Activated T-helper 17 cell treated with anti-CD3 and anti-CD28 coated beads, Interleukin-2, amount 50 U/mL, for 72 hours (primary cell): ENCODE data around the gene PTPRD. TPM values are rescaled to one million over a fixed set of nuclear protein-coding genes. Genes with fewer than 3 reads are reported as not detected.
"Not testable (repeated sequence)": the region's sequence is repeated elsewhere in the genome, so short reads cannot be mapped to it uniquely, and the experiment has no call there.

ENCODE experiments used
- ATAC-seq: fragments of 150-1000 bp; cut with Tn5 transposase; replicated peaks from 2 replicates; pipeline ENCODE4 v1.10.0; 2021; ENCODE audit warnings: mild to moderate bottlenecking, moderate library complexity
- H3K27ac Mint-ChIP-seq: one replicate; pipeline ENCODE4 v1.8.0; 2022; ENCODE audit warnings: mixed read lengths
- H3K27me3 Mint-ChIP-seq: one replicate; pipeline ENCODE4 v1.8.0; 2022; ENCODE audit warnings: mixed read lengths
- H3K36me3 Mint-ChIP-seq: one replicate; pipeline ENCODE4 v1.8.0; 2022; ENCODE audit warnings: low read depth, mild to moderate bottlenecking, mixed read lengths
- H3K4me1 Mint-ChIP-seq: one replicate; pipeline ENCODE4 v1.8.0; 2022; ENCODE audit warnings: mixed read lengths
- H3K4me3 Mint-ChIP-seq: one replicate; pipeline ENCODE4 v1.8.0; 2022; ENCODE audit warnings: mild to moderate bottlenecking, mixed read lengths
- H3K9me3 Mint-ChIP-seq: one replicate; pipeline ENCODE4 v1.8.0; 2022; ENCODE audit warnings: mixed read lengths
- total RNA-seq, 2 donors: library from RNA; stranded (reverse); gene quantifications; one replicate each; pipeline ENCODE4 v1.2.3, GENCODE V29; 2022

Gene PTPRD
- total RNA-seq, 2 donors from 2014 or later = 0.04 TPM; not detected in 1

DNA sequence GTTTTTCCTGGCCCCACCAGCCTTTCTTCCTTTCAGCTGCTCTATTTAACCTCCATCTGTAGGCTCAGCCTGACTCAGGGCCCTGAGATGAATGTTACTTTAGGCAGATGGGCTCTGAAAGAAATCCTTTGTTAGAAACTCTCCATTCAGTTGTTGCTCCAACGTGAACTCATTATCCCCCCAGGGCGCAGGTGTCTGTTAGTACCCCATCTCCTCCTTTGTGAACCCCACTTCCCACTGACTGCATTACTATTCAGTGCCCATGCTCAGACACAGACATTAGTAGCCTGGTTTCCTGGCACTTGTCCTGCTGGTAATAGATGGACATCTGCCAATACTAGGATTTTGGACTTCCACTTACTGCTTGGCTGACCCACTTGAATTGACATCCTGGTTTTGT, 1271.6 kb downstream of the PTPRD start:
- Mint-ChIP-seq H3K27me3 (no peaks in the 10 kb centered on the region), H3K4me1 (no peaks in the 10 kb centered on the region), H3K36me3 (no peaks in the 10 kb centered on the region), H3K9me3 (no peaks in the 10 kb centered on the region), H3K27ac (no peak overlapping the region), H3K4me3 (no peak overlapping the region)
- no peak for ATAC-seq

DNA sequence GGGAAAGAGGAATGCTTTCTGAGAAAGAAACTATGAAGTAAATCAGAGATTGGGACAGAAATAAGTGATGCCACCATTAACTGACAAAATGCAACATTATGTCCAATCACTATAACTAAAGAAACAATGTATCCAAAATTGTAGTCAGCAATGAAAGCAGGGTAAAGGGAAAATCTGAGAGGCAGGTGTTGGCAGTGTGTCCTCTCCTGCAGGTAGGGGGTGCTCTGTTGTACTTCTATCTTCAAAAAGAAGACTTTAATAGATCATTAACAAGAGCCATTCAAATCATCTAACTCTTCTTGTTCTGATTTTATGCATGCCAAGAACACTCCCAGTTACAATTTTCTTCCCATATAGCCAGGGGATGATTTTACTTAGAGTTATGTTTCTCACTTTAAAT, 1275.7 kb downstream of the PTPRD start:
- no peaks in the 10 kb centered on the region for H3K27me3 Mint-ChIP-seq
- no peak for ATAC-seq
- H3K4me1 Mint-ChIP-seq = no peaks in the 10 kb centered on the region
- H3K9me3 Mint-ChIP-seq = no peaks in the 10 kb centered on the region
- no peak overlapping the region for H3K4me3 Mint-ChIP-seq
- no peak overlapping the region for H3K27ac Mint-ChIP-seq
- H3K36me3 Mint-ChIP-seq = no peaks in the 10 kb centered on the region

- Mint-ChIP-seq H3K9me3 (peaks cover 5% of the 10 kb centered on the region), H3K36me3 (no peaks in the 10 kb centered on the region), H3K27ac (no peak overlapping the region), H3K27me3 (no peaks in the 10 kb centered on the region), H3K4me1 (no peaks in the 10 kb centered on the region), H3K4me3 (no peak overlapping the region)
- ATAC-seq = no peak
These were observed 1286.1 kb downstream of the PTPRD start for GRCh38 chr9:9326749-9327148.

GRCh38 chr9:9319007-9319406, 1293.8 kb downstream of the PTPRD start:
- no peak overlapping the region for H3K4me3 Mint-ChIP-seq
- H3K4me1 Mint-ChIP-seq = no peaks in the 10 kb centered on the region
- H3K9me3 Mint-ChIP-seq = no peaks in the 10 kb centered on the region
- H3K27me3 Mint-ChIP-seq = no peaks in the 10 kb centered on the region
- H3K27ac Mint-ChIP-seq = no peak overlapping the region
- H3K36me3 Mint-ChIP-seq = no peaks in the 10 kb centered on the region
- no peak for ATAC-seq

GRCh38 chr9:9310743-9311142, 1302.1 kb downstream of the PTPRD start:
- H3K27ac Mint-ChIP-seq, H3K4me3 Mint-ChIP-seq, H3K9me3 Mint-ChIP-seq, H3K36me3 Mint-ChIP-seq, H3K27me3 Mint-ChIP-seq, ATAC-seq, H3K4me1 Mint-ChIP-seq: not testable (repeated sequence)

DNA sequence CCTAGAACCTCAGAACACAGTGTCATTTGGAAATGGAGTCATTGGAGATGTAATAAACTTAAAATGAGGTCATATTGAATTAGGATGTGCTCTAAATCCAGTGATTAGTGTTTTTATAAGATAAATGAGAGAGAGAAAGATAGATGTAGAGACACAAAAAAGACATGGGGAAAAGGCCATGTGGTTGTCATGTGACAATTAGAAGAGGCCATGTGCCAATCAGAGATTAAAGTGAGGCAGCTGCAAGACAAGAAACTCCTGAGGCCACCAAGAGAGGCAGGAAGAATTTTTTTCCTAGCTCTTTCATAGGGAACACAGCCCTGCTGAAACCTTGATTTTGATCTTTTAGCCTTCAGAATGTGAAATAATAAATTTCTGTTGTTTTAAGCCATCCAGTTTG, 1307.2 kb downstream of the PTPRD start:
- H3K36me3 Mint-ChIP-seq = no peaks in the 10 kb centered on the region
- no peaks in the 10 kb centered on the region for H3K27me3 Mint-ChIP-seq
- H3K4me3 Mint-ChIP-seq = no peak overlapping the region
- no peak overlapping the region for H3K27ac Mint-ChIP-seq
- peaks cover 10% of the 10 kb centered on the region for H3K9me3 Mint-ChIP-seq
- ATAC-seq = no peak
- H3K4me1 Mint-ChIP-seq = no peaks in the 10 kb centered on the region

DNA sequence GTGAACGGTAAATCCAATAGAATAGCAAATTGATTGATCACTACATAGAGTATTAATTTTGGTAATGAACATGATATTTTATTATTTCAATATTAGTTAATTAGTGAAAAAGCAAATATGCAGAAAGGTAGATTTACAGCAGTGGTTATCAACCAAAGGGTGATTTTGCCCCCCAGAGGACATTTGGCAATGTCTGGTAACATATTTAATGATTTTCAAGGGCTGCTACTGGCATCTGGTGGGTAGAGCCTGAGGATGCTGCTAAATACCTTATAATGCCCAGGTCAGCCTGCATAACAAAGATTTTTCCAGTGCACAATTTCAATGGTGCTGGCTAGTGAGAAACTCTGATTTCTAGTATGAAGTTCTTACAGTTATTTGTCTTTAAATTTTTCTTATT, 1313.7 kb downstream of the PTPRD start:
- Mint-ChIP-seq H3K4me1 (no peaks in the 10 kb centered on the region), H3K27me3 (no peaks in the 10 kb centered on the region), H3K9me3 (no peaks in the 10 kb centered on the region), H3K4me3 (no peak overlapping the region), H3K27ac (no peak overlapping the region), H3K36me3 (no peaks in the 10 kb centered on the region)
- ATAC-seq = no peak

GRCh38 chr9:9286001-9286400, 1326.8 kb downstream of the PTPRD start:
- H3K4me1 Mint-ChIP-seq = no peaks in the 10 kb centered on the region
- no peaks in the 10 kb centered on the region for H3K27me3 Mint-ChIP-seq
- no peak overlapping the region for H3K27ac Mint-ChIP-seq
- H3K9me3 Mint-ChIP-seq = peaks cover 4% of the 10 kb centered on the region
- no peak for ATAC-seq
- no peaks in the 10 kb centered on the region for H3K36me3 Mint-ChIP-seq
- no peak overlapping the region for H3K4me3 Mint-ChIP-seq

DNA sequence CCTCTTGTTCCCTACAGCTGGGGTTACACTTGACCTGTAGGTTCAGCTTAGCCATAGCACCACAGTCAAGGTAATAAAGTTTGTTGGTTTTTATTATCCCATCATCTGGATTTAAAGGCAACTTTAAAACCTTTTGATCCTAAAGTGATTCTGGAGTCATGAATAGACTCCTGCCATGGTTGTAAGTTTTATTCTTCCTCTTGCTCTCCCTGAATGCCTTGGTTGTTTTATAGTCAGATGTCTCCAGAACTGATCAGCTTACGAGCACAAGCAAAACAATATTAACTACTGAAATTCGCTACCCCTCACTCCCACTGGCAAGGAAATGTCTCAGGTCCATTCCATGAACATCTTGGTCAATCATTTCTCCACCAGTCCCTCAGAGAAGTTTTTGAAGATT, 1328.6 kb downstream of the PTPRD start:
- Mint-ChIP-seq H3K27me3 (no peaks in the 10 kb centered on the region), H3K36me3 (no peaks in the 10 kb centered on the region), H3K9me3 (peaks cover 4% of the 10 kb centered on the region), H3K4me3 (no peak overlapping the region), H3K4me1 (no peaks in the 10 kb centered on the region), H3K27ac (no peak overlapping the region)
- ATAC-seq = no peak

DNA sequence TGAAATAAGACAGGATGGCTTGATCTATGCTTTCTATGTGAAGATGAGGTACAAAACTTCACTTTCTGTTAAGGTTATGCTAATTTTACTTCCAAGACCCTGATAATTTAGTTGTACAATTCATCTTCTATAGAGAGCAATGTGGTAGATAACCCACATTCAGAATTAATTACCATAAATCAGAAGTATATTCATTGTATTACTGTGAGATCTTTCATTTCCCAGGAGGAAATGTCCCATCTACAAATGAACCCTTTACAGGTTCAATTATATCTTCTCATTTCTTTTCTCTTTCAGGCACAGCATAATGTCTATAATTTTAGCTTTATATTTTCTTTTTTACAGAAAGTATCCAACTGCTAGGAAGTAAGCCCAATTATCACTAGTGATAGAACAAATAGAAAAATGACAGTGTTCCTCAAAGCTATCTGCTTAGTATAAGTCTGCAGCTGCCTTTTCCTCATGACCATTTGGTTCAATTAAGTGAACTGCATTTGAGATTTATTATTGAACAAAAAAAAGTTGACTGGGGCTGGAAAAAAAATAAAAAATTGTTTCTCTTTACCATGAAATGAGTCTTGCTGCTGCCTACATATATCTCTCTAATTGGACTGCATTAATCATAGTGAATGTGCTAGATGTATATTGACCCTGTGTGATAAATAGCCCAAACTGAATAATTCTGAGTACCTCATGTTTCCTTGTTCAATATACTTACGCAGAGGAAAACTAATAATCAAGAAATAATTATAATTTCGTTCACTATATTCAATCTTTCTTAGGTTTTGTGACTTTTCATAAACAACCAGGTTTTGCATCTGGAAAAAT, 1329.4 kb downstream of the PTPRD start:
- H3K27me3 Mint-ChIP-seq = no peaks in the 10 kb centered on the region
- no peak for ATAC-seq
- H3K27ac Mint-ChIP-seq = no peak overlapping the region

GRCh38 chr9:9275601-9276000, 1337.2 kb downstream of the PTPRD start:
- no peaks in the 10 kb centered on the region for H3K4me1 Mint-ChIP-seq
- H3K36me3 Mint-ChIP-seq = no peaks in the 10 kb centered on the region
- H3K4me3 Mint-ChIP-seq = no peak overlapping the region
- no peaks in the 10 kb centered on the region for H3K9me3 Mint-ChIP-seq
- H3K27ac Mint-ChIP-seq = no peak overlapping the region
- ATAC-seq = no peak
- no peaks in the 10 kb centered on the region for H3K27me3 Mint-ChIP-seq

More for the DNA sequence above, 1329.4 kb downstream of the PTPRD start:
- H3K4me1 Mint-ChIP-seq = no peaks in the 10 kb centered on the region
- H3K4me3 Mint-ChIP-seq = no peak overlapping the region
- H3K9me3 Mint-ChIP-seq = peaks cover 4% of the 10 kb centered on the region
- H3K36me3 Mint-ChIP-seq = no peaks in the 10 kb centered on the region

GRCh38 chr9:9257999-9258498, 1354.8 kb downstream of the PTPRD start:
- Mint-ChIP-seq H3K27ac (no peak overlapping the region), H3K9me3 (no peaks in the 10 kb centered on the region)
- no peak for ATAC-seq

GRCh38 chr9:9246726-9247125, 1366.1 kb downstream of the PTPRD start:
- Mint-ChIP-seq H3K36me3 (no peaks in the 10 kb centered on the region), H3K4me1 (no peaks in the 10 kb centered on the region), H3K27ac (no peak overlapping the region), H3K4me3 (no peak overlapping the region), H3K27me3 (no peaks in the 10 kb centered on the region), H3K9me3 (no peaks in the 10 kb centered on the region)
- no peak for ATAC-seq

More at GRCh38 chr9:9257999-9258498, 1354.8 kb downstream of the PTPRD start:
- Mint-ChIP-seq H3K27me3 (no peaks in the 10 kb centered on the region), H3K4me3 (no peak overlapping the region), H3K4me1 (no peaks in the 10 kb centered on the region), H3K36me3 (no peaks in the 10 kb centered on the region)

GRCh38 chr9:9231946-9232345, 1380.9 kb downstream of the PTPRD start:
- Mint-ChIP-seq H3K36me3 (no peaks in the 10 kb centered on the region), H3K27ac (no peak overlapping the region), H3K9me3 (peaks cover 9% of the 10 kb centered on the region), H3K27me3 (no peaks in the 10 kb centered on the region), H3K4me1 (no peaks in the 10 kb centered on the region), H3K4me3 (no peak overlapping the region)
- ATAC-seq = no peak

- H3K4me1 Mint-ChIP-seq = no peaks in the 10 kb centered on the region
- no peak overlapping the region for H3K4me3 Mint-ChIP-seq
- H3K9me3 Mint-ChIP-seq = peaks cover 3% of the 10 kb centered on the region
- H3K36me3 Mint-ChIP-seq = no peaks in the 10 kb centered on the region
- no peak overlapping the region for H3K27ac Mint-ChIP-seq
- no peaks in the 10 kb centered on the region for H3K27me3 Mint-ChIP-seq
- ATAC-seq = no peak
These were observed 1383.5 kb downstream of the PTPRD start for GRCh38 chr9:9229269-9229668.
